IMR-90 (cell line): ENCODE data around the gene OR51D1. TPM values are rescaled to one million over a fixed set of nuclear protein-coding genes. Genes with fewer than 3 reads are reported as not detected.

Source experiments
- ATAC-seq: fragments of 200-7000 bp; cut with Tn5 transposase; 2 replicates; pipeline ENCODE4 v1.9.1; 2020; ENCODE audit warnings: low read depth, mild to moderate bottlenecking, moderate library complexity
- BruUV-seq: library from RNA; stranded (reverse); fragments of 400-500 nt; replicated peaks from 2 replicates; lab custom pipeline; 2021; lab: Mats Ljungman, UMichigan
- CTCF ChIA-PET: fragments of 300-600 bp; formaldehyde crosslinking; extraction: SDS; loops from one replicate; lab custom pipeline; 2021; ENCODE audit warnings: antibody characterized with exemption; lab: Yijun Ruan, JAX
- POLR2A ChIA-PET: fragments of 300-600 bp; sonication (Branson Sonifier 250); formaldehyde crosslinking; loops from one replicate; lab custom pipeline; 2022; ENCODE audit warnings: antibody characterized with exemption; ENCODE audit not compliant: unreplicated experiment; lab: Charles Lee
- DNase-seq: peaks from one replicate; pipeline ENCODE4 v3.0.0; 2013
- H2AFZ ChIP-seq: replicated peaks from 2 replicates; pipeline ENCODE3; 2013; ENCODE audit warnings: low read length, mild to moderate bottlenecking; ENCODE audit not compliant: poor library complexity
- H2AK5ac ChIP-seq: 2 replicates; pipeline ENCODE4 v1.6.1; 2013; ENCODE audit warnings: low read depth, low read length, inconsistent platforms
- H2AK9ac ChIP-seq: replicated peaks from 2 replicates; pipeline ENCODE3; 2013; ENCODE audit warnings: mild to moderate bottlenecking, low read depth, low read length, moderate library complexity; ENCODE audit not compliant: poor library complexity
- H2BK120ac ChIP-seq: 2 replicates; pipeline ENCODE4 v1.6.1; 2013; ENCODE audit warnings: low read depth, low read length, inconsistent platforms
- H2BK15ac ChIP-seq: 3 replicates; pipeline ENCODE4 v1.6.1; 2013; ENCODE audit warnings: low read depth, low read length, inconsistent platforms
- H2BK20ac ChIP-seq: 2 replicates; pipeline ENCODE4 v1.6.1; 2013; ENCODE audit warnings: low read depth, mild to moderate bottlenecking, inconsistent platforms, low read length, moderate library complexity
- H2BK5ac ChIP-seq: 2 replicates; pipeline ENCODE4 v1.6.1; 2013; ENCODE audit warnings: mild to moderate bottlenecking, low read depth, low read length, inconsistent platforms; ENCODE audit not compliant: poor library complexity, severe bottlenecking
- H3K14ac ChIP-seq: replicated peaks from 2 replicates; pipeline ENCODE4 v1.6.1; 2013; ENCODE audit warnings: low read depth, low read length, inconsistent platforms
- H3K18ac ChIP-seq: 2 replicates; pipeline ENCODE4 v1.6.1; 2013; ENCODE audit warnings: low read depth, low read length, control low read depth
- H3K23ac ChIP-seq: 2 replicates; pipeline ENCODE4 v1.6.1; 2013; ENCODE audit warnings: low read depth, low read length, inconsistent platforms
- H3K27ac ChIP-seq: 2 replicates; pipeline ENCODE4 v1.5.1; 2013; ENCODE audit warnings: mild to moderate bottlenecking, control low read depth, low read length; ENCODE audit not compliant: insufficient read depth
- H3K27me3 ChIP-seq: 2 replicates; pipeline ENCODE4 v1.6.1; 2013; ENCODE audit warnings: low read length; ENCODE audit not compliant: control insufficient read depth, insufficient read depth
- H3K36me3 ChIP-seq: 2 replicates; pipeline ENCODE4 v1.6.1; 2013; ENCODE audit warnings: low read length, mixed read lengths; ENCODE audit not compliant: control insufficient read depth, insufficient read depth
- H3K4ac ChIP-seq: 2 replicates; pipeline ENCODE4 v1.6.1; 2013; ENCODE audit warnings: low read depth, low read length, inconsistent platforms
- H3K4me1 ChIP-seq: 2 replicates; pipeline ENCODE4 v1.6.1; 2013; ENCODE audit warnings: low read length, mixed read lengths; ENCODE audit not compliant: control insufficient read depth, insufficient read depth
- H3K4me2 ChIP-seq: 2 replicates; pipeline ENCODE4 v1.6.1; 2013; ENCODE audit warnings: low read depth, mild to moderate bottlenecking, control low read depth, low read length, moderate library complexity
- H3K4me3 ChIP-seq: 2 replicates; pipeline ENCODE4 v1.5.1; 2013; ENCODE audit warnings: low read depth, mild to moderate bottlenecking, control low read depth, low read length, moderate library complexity; ENCODE audit not compliant: insufficient read depth
- H3K56ac ChIP-seq: 2 replicates; pipeline ENCODE4 v1.6.1; 2013; ENCODE audit warnings: low read length, inconsistent platforms; ENCODE audit not compliant: insufficient read depth; ENCODE audit errors: extremely low read depth
- H3K79me1 ChIP-seq, 2 experiments: 2 replicates each; pipeline ENCODE4 v1.6.1; 2013; ENCODE audit warnings: low read length in 2 of 2, inconsistent platforms in 1 of 2, low read depth in 1 of 2
- H3K9ac ChIP-seq: 2 replicates; pipeline ENCODE4 v1.6.1; 2013; ENCODE audit warnings: low read depth, low read length, control low read depth
- H3K9me1 ChIP-seq: 2 replicates; pipeline ENCODE4 v1.6.1; 2013; ENCODE audit warnings: low read length, inconsistent platforms; ENCODE audit not compliant: insufficient read depth
- H3K9me3 ChIP-seq: 2 replicates; pipeline ENCODE4 v1.6.1; 2013; ENCODE audit warnings: low read length; ENCODE audit not compliant: control insufficient read depth, insufficient read depth
- H4K20me1 ChIP-seq: 2 replicates; pipeline ENCODE4 v1.6.1; 2013; ENCODE audit warnings: low read length, inconsistent platforms; ENCODE audit not compliant: insufficient read depth
- H4K5ac ChIP-seq: 2 replicates; pipeline ENCODE4 v1.6.1; 2013; ENCODE audit warnings: mild to moderate bottlenecking, low read depth, low read length, control low read depth
- H4K8ac ChIP-seq, 2 experiments: 2 replicates each; pipeline ENCODE4 v1.6.1; 2013; ENCODE audit warnings: low read depth in 2 of 2, low read length in 2 of 2, control low read depth in 1 of 2, inconsistent platforms in 1 of 2
- H4K91ac ChIP-seq: 2 replicates; pipeline ENCODE4 v1.6.1; 2013; ENCODE audit warnings: low read depth, low read length, inconsistent platforms; ENCODE audit not compliant: insufficient read depth
- BHLHE40 ChIP-seq: fragments of 150-350 bp; IDR thresholded peaks from 2 replicates; pipeline ENCODE4 v1.6.1; 2016; ENCODE audit warnings: mild to moderate bottlenecking, low read depth, low read length
- CEBPB ChIP-seq: IDR thresholded peaks from 2 replicates; pipeline ENCODE4 v1.6.1; 2012; ENCODE audit warnings: low read depth, low read length, improper control_type of control experiment
- FOS ChIP-seq: fragments of 150-350 bp; IDR thresholded peaks from 2 replicates; pipeline ENCODE4 v1.6.1; 2016; ENCODE audit warnings: low read depth, low read length
- MAFK ChIP-seq: IDR thresholded peaks from 2 replicates; pipeline ENCODE4 v1.6.1; 2012; ENCODE audit warnings: low read depth, low read length, improper control_type of control experiment
- POLR2A ChIP-seq: IDR thresholded peaks from 2 replicates; pipeline ENCODE4 v1.6.1; 2012; ENCODE audit warnings: mild to moderate bottlenecking, low read depth, low read length
- RAD21 ChIP-seq: IDR thresholded peaks from 2 replicates; pipeline ENCODE4 v1.6.1; 2012; ENCODE audit warnings: low read length, improper control_type of control experiment
- RCOR1 ChIP-seq: IDR thresholded peaks from 2 replicates; pipeline ENCODE4 v1.6.1; 2012; ENCODE audit warnings: mild to moderate bottlenecking, low read length, improper control_type of control experiment; ENCODE audit not compliant: insufficient replicate concordance
- RFX5 ChIP-seq: IDR thresholded peaks from 2 replicates; pipeline ENCODE4 v1.8.0; 2012; ENCODE audit warnings: low read depth, mild to moderate bottlenecking, low read length, moderate library complexity
- WGBS, 2 experiments: methylation state at CpG; one replicate each; pipeline versions ENCODE4 v1.1.5 to v1.1.7; 2013; ENCODE audit warnings: missing lambda C conversion rate in 2 of 2; ENCODE audit not compliant: insufficient read length in 1 of 2; ENCODE audit errors: extremely low coverage in 2 of 2; 5-methylcytosine and 5-hydroxymethylcytosine counted together
- dilution Hi-C: fragments of 300-500 bp; cut with HindIII; formaldehyde crosslinking; loops from one replicate; pipeline ENCODE4 v1.14.3; 2018; ENCODE audit warnings: low sequenced_read_pairs; ENCODE audit not compliant: unreplicated experiment
- in situ Hi-C: fragments of 300-500 bp; cut with MboI; formaldehyde crosslinking; loops from 3 replicates; pipeline ENCODE4 v1.14.3; 2019; ENCODE audit warnings: low sequenced_read_pairs, inconsistent platforms, mixed read lengths
- intact Hi-C: fragments of 100-400 bp; cut with micrococcal nuclease; formaldehyde crosslinking; loops from 2 replicates; pipeline ENCODE4 v1.10.0; 2022
- polyA plus RNA-seq, 3 experiments: library from polyadenylated mRNA; depleted of rRNA; stranded (reverse); fragments of >200 nt; gene quantifications; 2 replicates each; pipeline ENCODE4 v1.2.3, GENCODE V29; 2012; ENCODE audit warnings: low replicate concordance in 1 of 3
- total RNA-seq: library from RNA; depleted of rRNA; stranded (reverse); fragments of >200 nt; gene quantifications from 2 replicates; pipeline ENCODE4 v1.2.3, GENCODE V29; 2012
- TF ChIP-seq, protein P1 (sequence below): conservative IDR thresholded peaks from 2 replicates; pipeline ENCODE4 v1.5.1; 2012; ENCODE audit warnings: mild to moderate bottlenecking, low read depth, low read length, improper control_type of control experiment

The OR51D1 gene
- total and polyA plus RNA-seq, 2 of the 4 experiments (the other 2 are of a cell fraction), result not detected

GRCh38 chr11:4626207-4627099 lies 10.8 kb upstream of the OR51D1 start (continued):
- TF ChIP-seq RCOR1, result no peak
- no peak for TF ChIP-seq FOS

DNA sequence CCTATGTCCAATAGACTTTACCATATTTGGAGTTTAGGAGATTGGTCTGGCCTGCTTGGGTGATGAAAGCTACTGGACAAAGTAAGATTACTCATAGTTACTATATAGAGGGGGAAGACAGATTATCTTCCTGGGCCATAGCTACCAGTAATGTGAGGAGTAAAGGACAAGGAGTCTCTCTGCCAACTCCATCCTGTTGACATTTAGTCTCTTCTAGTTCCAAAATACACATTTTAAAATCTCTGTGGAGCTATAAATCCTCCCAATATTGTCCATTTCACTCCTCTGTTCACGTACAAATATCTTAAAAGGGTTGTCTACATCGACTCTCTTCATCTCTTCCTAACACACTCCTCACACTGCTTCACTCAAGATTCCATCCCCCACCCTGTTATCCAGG lies 1.1 kb upstream of the OR51D1 start:
- in situ Hi-C loops, result loop anchor here (5.0 to 10.0 kb wide), 3 partner anchors 186 to 749 kb away; partner anchors contain the start of genes OR51F2, OR51L1 and OR51M1

More for the DNA sequence above, 1.1 kb upstream of the OR51D1 start:
- Histone ChIP-seq H2AK5ac (no peak overlapping the region), H4K8ac (no peak overlapping the region), H3K23ac (no peak overlapping the region), H4K5ac (no peak overlapping the region), H3K36me3 (no peaks in the 10 kb centered on the region), H2BK20ac (no peak overlapping the region), H2AFZ (no peak overlapping the region), H3K4me1 (no peaks in the 10 kb centered on the region), H3K56ac (no peak overlapping the region), H3K9me1 (no peaks in the 10 kb centered on the region), H2BK120ac (no peak overlapping the region), H3K27ac (no peak overlapping the region), H3K9me3 (no peaks in the 10 kb centered on the region), H3K4me2 (no peak overlapping the region), H3K14ac (no peak overlapping the region), H3K4ac (no peak overlapping the region), H3K18ac (no peak overlapping the region), H4K20me1 (no peaks in the 10 kb centered on the region), H2AK9ac (no peak overlapping the region), H3K4me3 (no peak overlapping the region), H4K91ac (no peak overlapping the region), H3K27me3 (peaks cover 2% of the 10 kb centered on the region; the same call in 1 of the 2 replicates), H3K9ac (no peak overlapping the region), H3K79me1 (no peaks in the 10 kb centered on the region), H2BK15ac (no peak overlapping the region), H2BK5ac (no peak overlapping the region)
- WGBS, 2 experiments, result 66% methylated on average over 2 of the region's 2 CpGs; no CpG with 5 or more reads in 1 of the 2 experiments
- POLR2A ChIA-PET, result no interaction called here
- TF ChIP-seq RAD21, result no peak
- no peak for TF ChIP-seq RFX5
- TF ChIP-seq, protein P1, sequence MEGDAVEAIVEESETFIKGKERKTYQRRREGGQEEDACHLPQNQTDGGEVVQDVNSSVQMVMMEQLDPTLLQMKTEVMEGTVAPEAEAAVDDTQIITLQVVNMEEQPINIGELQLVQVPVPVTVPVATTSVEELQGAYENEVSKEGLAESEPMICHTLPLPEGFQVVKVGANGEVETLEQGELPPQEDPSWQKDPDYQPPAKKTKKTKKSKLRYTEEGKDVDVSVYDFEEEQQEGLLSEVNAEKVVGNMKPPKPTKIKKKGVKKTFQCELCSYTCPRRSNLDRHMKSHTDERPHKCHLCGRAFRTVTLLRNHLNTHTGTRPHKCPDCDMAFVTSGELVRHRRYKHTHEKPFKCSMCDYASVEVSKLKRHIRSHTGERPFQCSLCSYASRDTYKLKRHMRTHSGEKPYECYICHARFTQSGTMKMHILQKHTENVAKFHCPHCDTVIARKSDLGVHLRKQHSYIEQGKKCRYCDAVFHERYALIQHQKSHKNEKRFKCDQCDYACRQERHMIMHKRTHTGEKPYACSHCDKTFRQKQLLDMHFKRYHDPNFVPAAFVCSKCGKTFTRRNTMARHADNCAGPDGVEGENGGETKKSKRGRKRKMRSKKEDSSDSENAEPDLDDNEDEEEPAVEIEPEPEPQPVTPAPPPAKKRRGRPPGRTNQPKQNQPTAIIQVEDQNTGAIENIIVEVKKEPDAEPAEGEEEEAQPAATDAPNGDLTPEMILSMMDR, result no peak
- TF ChIP-seq POLR2A, result no peak
- TF ChIP-seq FOS, result no peak
- no peak for TF ChIP-seq BHLHE40
- TF ChIP-seq MAFK, result no peak
- no peak for TF ChIP-seq CEBPB
- ATAC-seq, result no peak
- no TSS peak for BruUV-seq
- dilution Hi-C loops (no loop called here), intact Hi-C loops (loop anchor here (2.0 kb wide), 2 partner anchors 61 to 745 kb away; partner anchors contain the start of gene OR51E2)
- CTCF ChIA-PET, result interaction anchor here (0.9 to 2.2 kb wide), 14 partner anchors 9 to 736 kb away, joined by 3 to 14 read pairs (median 4); partner anchors contain the start of gene TRIM68
- no peak for DNase-seq
